C4-2B (cell line): ENCODE results near the gene AIRE.

Experiments used
- H3K27ac ChIP-seq: fragments of 450-650 bp; 2 replicates; pipeline ENCODE4 v1.5.1; 2017
- ZFX ChIP-seq: fragments of 450-650 bp; IDR thresholded peaks from 2 replicates; pipeline ENCODE4 v1.6.1; 2017
- TF ChIP-seq, protein P1 (sequence below): fragments of 450-650 bp; conservative IDR thresholded peaks from 2 replicates; pipeline ENCODE4 v1.5.1; 2017; ENCODE audit warnings: mild to moderate bottlenecking

AIRE gene

DNA sequence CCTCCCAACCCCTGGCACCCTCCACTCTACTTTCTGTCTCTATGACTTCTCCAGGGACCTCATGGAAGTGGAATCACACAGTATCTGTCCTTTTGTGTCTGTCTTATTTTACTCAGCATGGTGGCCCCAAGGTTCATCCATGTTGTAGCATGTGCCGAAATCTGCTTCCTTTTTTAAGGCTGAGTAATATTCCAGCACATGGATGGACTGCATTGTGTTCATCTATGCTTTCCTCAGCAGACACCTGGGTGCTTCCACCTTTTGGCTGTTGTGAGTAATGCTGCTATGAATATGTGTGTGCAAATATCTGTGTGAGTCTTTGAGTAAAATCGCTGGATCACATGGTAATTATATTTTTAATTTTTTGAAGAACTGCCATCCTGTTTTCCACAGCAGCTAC is 12.6 kb downstream of the AIRE start:
- H3K27ac ChIP-seq = no peak overlapping the region
- no peak for TF ChIP-seq ZFX
- TF ChIP-seq, protein P1, sequence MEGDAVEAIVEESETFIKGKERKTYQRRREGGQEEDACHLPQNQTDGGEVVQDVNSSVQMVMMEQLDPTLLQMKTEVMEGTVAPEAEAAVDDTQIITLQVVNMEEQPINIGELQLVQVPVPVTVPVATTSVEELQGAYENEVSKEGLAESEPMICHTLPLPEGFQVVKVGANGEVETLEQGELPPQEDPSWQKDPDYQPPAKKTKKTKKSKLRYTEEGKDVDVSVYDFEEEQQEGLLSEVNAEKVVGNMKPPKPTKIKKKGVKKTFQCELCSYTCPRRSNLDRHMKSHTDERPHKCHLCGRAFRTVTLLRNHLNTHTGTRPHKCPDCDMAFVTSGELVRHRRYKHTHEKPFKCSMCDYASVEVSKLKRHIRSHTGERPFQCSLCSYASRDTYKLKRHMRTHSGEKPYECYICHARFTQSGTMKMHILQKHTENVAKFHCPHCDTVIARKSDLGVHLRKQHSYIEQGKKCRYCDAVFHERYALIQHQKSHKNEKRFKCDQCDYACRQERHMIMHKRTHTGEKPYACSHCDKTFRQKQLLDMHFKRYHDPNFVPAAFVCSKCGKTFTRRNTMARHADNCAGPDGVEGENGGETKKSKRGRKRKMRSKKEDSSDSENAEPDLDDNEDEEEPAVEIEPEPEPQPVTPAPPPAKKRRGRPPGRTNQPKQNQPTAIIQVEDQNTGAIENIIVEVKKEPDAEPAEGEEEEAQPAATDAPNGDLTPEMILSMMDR = no peak

DNA sequence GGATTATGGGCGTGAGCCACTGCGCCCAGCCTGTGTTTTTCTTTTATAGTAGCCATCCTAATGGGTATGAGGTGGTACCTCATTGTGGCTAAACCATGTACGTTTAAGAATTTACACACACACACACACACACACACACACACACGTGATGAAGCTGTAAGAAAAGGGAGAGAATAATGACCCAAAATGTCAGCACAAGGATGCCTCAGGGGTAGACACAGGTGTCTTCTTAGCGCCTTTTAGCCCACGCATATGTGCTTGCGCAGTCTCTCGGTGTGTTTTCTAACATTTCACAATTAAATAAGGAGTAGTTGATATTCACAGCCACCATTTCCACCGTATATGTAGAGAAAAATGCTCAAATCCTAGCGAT is 13.4 kb downstream of the AIRE start:
- H3K27ac ChIP-seq = peak overlapping the region; percentile 84
- TF ChIP-seq, protein P1 = no peak
- no peak for TF ChIP-seq ZFX

DNA sequence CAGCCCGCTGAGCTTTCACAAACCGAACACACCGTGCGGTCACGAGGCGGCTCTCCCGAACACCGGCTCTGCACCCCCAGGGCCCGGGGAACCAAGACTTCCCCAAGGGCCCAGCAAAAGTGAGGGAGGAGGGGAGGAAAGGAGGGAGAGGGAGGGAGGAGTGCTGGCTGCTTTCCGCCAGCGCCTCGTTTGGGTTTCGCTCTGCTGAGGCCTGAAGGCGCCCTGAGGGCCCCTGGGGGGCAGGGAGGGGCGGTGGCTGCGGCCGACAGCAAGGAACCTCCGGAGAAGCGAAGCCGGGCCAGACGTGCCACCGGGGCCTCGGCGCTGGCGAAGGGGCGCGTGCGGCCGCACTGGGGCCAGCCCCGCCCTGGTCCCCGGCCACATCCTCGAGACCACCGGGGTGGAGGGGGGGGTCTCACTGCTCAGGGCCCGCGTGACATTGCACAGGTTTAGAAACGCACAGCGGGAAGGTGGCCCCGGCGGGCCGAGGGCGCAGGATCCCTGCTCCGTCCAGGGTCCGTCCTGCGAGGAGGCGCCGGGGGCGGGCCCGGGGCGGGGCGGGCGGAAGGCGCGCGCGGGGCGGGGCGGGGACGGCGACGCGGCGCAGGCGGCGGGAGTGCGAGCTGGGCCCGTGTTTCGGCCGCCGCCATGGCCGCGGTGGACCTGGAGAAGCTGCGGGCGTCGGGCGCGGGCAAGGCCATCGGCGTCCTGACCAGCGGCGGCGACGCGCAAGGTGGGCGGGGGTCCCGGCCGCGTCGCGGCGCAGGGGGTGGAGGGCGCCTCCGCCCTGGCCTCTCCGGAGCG is 14.0 kb downstream of the AIRE start, which contains the start of gene PFKL:
Gene PFKL, plus strand, starts transcription at position 596 of the 804 bp plus-strand sequence. Its CDS starts 53 bp downstream, at position 649.
- TF ChIP-seq ZFX = peak; percentile 69; the same call in 1 of the 2 replicates
- TF ChIP-seq, protein P1 = no peak
- peak within 1 kb of the TSS; percentile 84 for H3K27ac ChIP-seq

DNA sequence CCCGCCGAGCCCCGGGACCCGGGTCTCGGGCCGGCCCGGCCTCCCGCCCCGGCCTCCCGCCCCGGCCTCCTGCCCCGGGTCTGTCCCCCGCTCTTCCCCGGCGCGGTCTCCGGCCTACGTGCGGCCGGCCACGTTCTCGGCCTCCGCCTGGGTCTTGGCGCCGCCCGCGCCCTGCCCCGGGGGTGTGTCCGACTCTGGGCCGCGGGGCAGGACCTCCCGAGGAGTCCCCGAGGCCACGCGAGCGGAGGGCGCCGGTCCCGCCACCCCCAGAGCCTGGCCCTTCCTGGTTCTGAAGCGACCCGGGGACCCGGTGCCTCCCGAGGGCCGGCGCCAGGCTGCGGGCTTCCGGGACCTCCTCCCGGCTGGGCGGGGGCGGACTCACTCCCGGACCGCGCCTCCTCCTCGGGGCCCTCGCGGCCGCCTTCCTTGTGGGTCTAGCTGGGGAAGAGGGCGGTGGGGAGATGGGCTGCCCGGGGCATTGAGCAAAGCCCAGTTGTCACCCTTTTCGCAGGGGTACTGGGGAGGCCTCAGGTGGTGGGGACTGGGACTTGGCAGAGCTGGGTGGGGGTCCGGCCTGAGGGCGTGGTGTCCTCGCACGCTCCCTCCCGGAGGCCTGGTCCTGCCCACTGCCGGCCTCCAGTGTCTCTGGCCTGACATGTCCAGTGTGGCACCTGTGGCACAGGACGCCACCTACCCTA is 14.7 kb downstream of the AIRE start:
- TF ChIP-seq, protein P1 = no peak
- 0 out of 2 replicates have a peak, but pooled peaks have one; percentile 57 for TF ChIP-seq ZFX
- peak overlapping the region; percentile 84 for H3K27ac ChIP-seq

DNA sequence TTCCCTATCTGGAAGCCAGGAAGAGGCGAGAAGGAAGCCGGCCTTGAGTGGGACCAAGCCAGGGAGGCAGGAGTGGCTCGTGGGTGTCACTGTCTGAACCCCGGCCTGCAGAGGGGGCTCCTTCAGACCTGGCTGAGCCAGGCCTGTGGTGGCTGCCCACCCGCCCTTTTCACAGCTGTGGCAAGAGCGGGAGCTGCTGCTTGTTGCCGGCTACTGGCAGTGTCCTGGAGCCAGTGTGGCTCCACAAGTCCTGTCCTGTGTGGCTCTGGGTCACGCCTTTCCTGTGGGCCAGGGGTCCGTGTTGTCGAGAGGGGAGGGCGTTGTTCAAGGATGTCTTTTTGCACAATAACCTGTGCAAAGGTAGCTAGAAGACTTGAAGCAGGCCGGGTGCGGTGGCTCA is 15.5 kb downstream of the AIRE start:
- H3K27ac ChIP-seq = peak overlapping the region; percentile 84
- TF ChIP-seq ZFX = no peak
- TF ChIP-seq, protein P1 = no peak

DNA sequence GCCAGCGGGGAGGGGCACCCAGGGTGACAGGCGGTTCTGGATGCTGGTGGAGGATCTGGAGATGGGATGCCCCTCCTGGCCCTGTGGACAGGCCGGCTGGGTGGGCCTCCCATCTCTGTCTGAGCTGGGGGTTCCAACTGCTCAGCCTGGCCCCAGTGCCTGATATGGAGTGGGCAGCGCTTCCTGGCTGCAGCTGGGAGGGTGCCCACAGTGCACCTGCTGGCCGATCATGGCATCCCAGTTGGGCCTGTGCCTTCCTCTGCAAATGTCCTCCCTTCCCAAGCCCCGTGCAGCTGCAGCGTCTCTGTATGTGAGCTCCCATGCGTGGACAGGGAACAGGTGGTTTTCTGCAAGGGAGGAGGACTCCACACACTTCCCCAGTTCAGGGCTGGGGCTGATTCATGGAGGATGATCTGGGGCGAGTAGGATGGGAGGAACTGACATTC is 16.3 kb downstream of the AIRE start:
- no peak for TF ChIP-seq ZFX
- TF ChIP-seq, protein P1 = no peak
- H3K27ac ChIP-seq = no peak overlapping the region
